ENCODE measurements around the gene KYAT1.

- TF ChIP-seq POLR2A (IDR thresholded peaks at IDR 0.05; ENCODE audit: low read length) (no peak), GATA1 (IDR thresholded peaks at IDR 0.05; ENCODE audit: low read depth, low read length) (no peak)
Observed at GRCh38 chr9:128877852-128878251, 3.9 kb downstream of the KYAT1 start.

Measured in erythroblast (primary cell).